ENCODE data around the gene PTPRH.

Gene PTPRH

GRCh38 chr19:55156202-55157063 lies 52.9 kb downstream of the PTPRH start:
- peak; percentile 91 to 97 for DNase-seq

GRCh38 chr19:55155784-55156183 lies 53.5 kb downstream of the PTPRH start:
- DNase-seq: peak in 1 of 2 experiments; percentile 32

DNA sequence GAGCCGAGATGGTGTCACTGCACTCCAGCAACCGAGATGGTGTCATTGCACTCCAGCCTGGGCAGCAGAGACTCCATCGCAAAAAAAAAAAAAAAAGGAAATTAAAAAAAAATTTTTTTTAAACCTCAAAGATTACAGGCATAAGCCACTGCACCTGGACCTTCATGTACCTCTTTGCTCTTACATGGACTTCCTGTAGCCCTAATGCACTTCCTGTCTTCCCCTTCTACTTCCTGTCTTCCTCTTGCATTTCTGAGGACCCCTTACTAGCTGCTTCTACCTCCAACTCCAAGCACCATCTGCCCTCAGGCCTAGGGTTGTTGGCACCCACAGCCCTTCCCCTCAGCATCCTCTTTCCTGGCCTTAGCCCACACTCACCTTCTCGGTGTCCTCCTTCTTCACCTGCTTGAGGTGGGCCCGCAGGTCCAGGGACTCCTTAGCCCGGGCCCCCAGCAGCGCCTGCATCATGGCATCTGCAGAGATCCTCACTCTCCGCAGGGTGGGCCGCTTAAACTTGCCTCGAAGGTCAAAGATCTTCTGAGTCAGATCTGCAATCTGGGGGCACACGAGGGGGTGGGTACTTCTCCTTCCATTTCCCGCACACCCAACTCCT lies 55.5 kb downstream of the PTPRH start:
- DNase-seq: no peak

- DNase-seq: no peak
Observed at GRCh38 chr19:55152017-55152416, 57.3 kb downstream of the PTPRH start.

DNA sequence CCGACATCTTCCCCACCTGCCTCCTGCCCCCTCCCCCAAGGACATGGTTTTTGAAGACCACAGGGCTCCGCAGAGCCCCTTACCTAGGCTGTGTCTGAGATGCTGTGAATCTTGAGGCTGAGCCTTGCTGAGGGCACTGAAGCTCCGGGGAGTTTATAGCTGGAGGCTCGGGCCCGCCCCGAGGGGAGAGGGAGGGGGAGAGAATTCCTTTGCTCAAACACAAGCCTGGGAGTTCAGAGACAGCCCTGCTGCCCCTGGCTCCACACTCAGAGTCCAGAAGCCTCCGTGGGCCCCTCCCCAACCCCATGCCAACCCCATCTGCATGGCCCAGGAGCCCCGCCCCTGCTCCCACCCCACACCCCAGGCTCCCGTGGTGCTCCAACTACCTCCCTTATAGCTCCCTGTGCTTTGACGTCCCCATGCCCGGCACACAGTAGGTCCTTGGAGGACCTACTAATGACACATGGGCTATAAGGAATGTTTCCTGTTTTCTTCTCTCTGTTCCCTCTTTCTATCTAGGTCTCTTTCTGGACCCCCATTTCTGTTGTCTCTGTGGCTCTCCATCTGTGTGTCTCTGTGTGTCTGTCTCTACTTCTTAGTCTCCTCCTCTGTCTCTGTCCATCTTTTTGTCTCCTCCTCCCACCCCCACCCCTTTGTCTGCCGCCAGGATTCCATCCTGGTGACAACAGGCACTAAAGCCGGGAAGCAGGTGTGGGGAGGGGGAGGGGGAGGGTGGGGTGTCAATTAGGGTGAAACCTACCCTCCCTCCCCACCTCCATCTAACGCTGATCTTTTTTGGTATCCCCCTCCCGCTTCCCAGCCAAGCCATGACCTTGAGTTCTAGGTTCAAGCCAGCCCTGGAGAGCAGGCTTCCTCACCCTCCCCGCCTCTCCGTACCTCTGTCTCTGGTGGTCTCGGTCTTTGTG lies 60.0 kb downstream of the PTPRH start, which contains the start of gene TNNT1:
Gene TNNT1, minus strand, starts transcription at position 129 of the 926 bp plus-strand sequence. CDS start 2,049 bp downstream, outside the sequence.
- DNase-seq: peak in 1 of 2 experiments; percentile 40

- DNase-seq: no peak
Observed at GRCh38 chr19:55147545-55148251, 61.6 kb downstream of the PTPRH start.

- DNase-seq: peak; percentile 81 to 93
Observed at GRCh38 chr19:55146705-55147273, 62.5 kb downstream of the PTPRH start.

DNA sequence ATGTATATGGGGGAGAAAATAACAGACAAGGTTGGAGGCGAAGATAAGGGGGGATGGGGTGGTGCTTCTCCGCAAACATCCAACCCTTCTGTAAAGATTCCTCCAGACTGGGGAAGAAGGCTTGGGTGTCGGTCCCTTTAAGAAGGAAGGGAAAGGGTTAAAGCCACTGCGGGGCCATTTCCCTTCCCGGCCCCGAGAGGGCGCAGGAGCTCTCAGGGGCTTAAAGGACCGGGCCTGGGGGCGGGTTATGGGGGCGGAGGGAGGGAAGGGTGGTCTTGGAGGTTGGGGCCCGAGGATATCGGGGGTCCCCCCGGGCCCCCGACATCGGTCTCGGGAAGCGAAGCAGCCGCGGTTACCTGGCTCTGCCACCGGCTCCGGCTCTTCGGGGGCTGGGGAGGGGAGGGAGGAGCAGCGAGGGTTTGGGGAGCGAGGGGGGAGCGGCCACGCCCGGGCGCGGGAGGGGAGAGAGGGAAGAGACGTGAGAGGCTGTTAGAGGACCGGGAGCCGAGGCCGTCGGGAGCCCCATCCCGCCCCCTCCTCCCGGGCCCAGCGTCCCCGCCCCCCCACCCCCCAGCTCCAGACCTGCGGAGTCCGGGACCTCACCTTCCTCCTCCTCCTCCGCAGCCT lies 63.1 kb downstream of the PTPRH start:
- peak; percentile 31 to 81 for DNase-seq

DNA sequence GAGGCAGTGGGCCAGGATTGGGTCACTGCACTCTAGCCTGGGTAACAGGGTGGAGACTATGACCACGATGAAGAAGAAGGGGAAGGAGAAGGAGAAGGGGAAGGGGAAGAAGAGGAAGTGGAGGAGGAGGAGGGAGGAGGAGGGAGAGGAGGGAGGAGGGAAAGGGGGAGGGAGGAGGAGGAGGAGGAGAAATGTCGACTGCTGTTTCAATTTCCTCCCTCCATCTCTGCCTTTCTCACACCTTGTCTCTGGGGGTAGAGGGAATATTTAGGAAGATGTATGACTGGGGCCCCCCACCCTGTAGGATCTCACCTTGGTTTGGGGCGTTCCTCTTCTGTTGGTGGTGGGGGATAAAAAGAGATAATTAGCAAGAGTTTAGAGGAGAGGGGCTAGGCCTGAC lies 64.1 kb downstream of the PTPRH start:
- DNase-seq: no peak

DNA sequence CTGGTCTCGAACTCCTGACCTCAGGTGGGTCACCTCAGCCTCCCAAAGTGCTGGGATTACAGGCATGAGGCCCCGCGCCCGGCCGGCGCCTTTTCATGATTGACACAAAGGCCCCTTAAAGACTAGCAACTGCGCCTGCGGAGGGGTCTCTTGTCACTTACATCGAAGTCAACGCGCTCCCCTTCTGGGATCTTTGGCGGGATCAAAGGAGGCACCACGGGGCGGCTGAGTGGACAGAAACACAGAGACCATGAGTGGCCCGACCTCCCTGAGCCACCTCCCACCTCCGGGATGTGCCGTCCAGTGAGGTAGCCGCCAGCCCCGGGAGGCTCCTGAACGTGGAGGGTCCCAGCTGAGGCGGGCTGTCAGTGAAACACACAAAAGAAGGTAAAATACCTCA lies 67.6 kb downstream of the PTPRH start:
- no peak for DNase-seq

DNA sequence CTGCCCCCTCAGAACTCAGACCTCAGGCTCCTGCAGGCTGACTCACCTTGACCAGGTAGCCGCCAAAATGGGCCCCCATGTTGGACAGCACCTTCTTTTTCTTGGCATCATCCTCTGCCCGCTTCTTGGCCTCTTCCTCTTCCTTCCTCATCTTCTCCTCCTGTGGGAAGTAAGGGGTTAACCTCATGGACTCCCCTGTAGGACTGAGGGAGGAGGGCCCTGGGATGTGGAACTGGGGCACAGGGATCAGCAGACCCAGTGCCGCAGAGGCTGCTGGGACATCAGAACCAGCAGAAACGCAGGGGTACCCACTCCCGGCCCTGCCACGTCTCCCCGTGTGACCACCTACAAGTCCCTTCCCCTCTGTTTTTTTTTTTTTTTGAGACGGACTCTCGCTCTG lies 71.4 kb downstream of the PTPRH start:
- DNase-seq: no peak

- DNase-seq: no peak
Observed at GRCh38 chr19:55136399-55137102, 72.8 kb downstream of the PTPRH start.

DNA sequence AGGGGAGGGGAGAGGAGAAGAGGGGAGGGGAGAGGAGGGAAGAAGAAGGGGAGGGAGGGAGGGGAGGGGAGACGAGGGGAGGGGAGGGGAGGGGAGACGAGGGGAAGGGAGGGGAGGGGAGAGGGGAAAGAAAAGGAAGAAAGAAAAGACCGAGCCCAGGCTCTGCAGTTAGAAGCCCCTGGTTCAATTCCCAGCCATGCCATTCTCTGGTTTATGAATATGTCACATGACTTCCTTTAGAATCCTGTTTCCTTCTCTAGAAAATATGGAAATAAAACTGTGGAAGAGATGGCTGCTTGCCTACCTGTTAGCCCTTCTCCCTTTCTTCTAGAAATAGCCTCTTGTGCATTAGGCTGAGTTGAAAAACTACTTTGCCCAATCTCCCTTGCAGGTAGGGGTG lies 74.6 kb downstream of the PTPRH start:
- DNase-seq: peak in 1 of 2 experiments; percentile 27

- peak in 1 of 2 experiments; percentile 25 for DNase-seq
Observed at GRCh38 chr19:55133639-55134444, 75.5 kb downstream of the PTPRH start.

GRCh38 chr19:55132453-55133129 lies 76.7 kb downstream of the PTPRH start:
- DNase-seq: no peak

DNA sequence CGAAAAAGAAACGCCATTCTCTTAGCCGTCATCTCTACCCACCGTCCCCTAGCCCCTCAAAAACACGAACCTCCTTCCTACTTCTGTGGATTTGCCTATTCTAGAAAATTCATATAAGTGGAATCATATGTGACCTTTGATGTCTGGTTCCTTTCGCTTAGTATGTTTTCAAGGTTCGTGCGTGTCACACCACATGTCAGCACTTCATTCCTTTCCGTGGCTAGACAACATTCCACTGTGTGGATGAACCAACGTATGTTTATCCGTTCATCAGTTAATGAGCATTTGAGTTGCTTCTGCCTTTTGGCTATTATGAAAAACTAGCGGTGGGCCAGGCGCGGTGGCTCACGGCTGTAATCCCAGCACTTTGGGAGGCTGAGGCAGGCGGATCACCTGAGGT lies 77.9 kb downstream of the PTPRH start:
- DNase-seq: no peak

Data from NCI-H526 (cell line).